ENCODE data around the gene TGM2. TPM values are rescaled to one million over a fixed set of nuclear protein-coding genes. Genes with fewer than 3 reads are reported as not detected.

TGM2 gene
- total RNA-seq, 4 donors from 2014 or later = 31.4 to 216 (median 145) TPM

- DNase-seq = peak in 1 of 3 donors; percentile 5
- Histone ChIP-seq H3K4me3 (no peak overlapping the region), H3K27me3 (no peaks in the 10 kb centered on the region), H3K9me3 (no peaks in the 10 kb centered on the region), H3K36me3 (no peaks in the 10 kb centered on the region), H3K4me1 (no peaks in the 10 kb centered on the region), H3K27ac (no peak overlapping the region)
- no peak for TF ChIP-seq POLR2A (IDR thresholded peaks at IDR 0.05)
- TF ChIP-seq, protein P1, sequence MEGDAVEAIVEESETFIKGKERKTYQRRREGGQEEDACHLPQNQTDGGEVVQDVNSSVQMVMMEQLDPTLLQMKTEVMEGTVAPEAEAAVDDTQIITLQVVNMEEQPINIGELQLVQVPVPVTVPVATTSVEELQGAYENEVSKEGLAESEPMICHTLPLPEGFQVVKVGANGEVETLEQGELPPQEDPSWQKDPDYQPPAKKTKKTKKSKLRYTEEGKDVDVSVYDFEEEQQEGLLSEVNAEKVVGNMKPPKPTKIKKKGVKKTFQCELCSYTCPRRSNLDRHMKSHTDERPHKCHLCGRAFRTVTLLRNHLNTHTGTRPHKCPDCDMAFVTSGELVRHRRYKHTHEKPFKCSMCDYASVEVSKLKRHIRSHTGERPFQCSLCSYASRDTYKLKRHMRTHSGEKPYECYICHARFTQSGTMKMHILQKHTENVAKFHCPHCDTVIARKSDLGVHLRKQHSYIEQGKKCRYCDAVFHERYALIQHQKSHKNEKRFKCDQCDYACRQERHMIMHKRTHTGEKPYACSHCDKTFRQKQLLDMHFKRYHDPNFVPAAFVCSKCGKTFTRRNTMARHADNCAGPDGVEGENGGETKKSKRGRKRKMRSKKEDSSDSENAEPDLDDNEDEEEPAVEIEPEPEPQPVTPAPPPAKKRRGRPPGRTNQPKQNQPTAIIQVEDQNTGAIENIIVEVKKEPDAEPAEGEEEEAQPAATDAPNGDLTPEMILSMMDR (IDR thresholded peaks at IDR 0.05) = no peak
Measured at GRCh38 chr20:38208088-38208487, 43.0 kb upstream of the TGM2 start.

DNA sequence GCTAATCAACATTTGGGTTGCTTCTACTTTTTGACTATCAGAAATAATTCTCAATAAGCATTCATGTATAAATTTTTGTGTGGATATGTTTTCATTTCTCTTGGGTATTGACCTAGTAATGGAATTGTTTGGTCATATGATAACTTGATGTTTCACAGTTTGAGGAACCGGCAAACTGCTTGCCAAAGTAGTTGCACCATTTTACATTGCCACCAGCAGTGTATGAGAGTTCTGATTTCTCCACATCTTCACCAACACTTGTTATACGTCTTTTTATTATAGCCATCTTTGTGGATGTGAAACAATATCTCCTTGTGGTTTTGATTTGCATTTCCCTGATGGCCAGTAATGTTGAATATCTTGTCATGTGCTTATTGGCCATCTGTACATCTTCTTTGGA lies 42.6 kb upstream of the TGM2 start:
- H3K4me1 ChIP-seq = no peaks in the 10 kb centered on the region
- H3K27ac ChIP-seq = no peak overlapping the region
- no peaks in the 10 kb centered on the region for H3K9me3 ChIP-seq
- H3K36me3 ChIP-seq = no peaks in the 10 kb centered on the region
- no peak for DNase-seq
- no peaks in the 10 kb centered on the region for H3K27me3 ChIP-seq
- TF ChIP-seq, protein P1 (IDR thresholded peaks at IDR 0.05) = no peak
- no peak for TF ChIP-seq POLR2A (IDR thresholded peaks at IDR 0.05)
- no peak overlapping the region for H3K4me3 ChIP-seq

GRCh38 chr20:38205001-38205400 lies 39.9 kb upstream of the TGM2 start:
- no peak for TF ChIP-seq POLR2A (IDR thresholded peaks at IDR 0.05)
- TF ChIP-seq, protein P1 (IDR thresholded peaks at IDR 0.05) = no peak

DNA sequence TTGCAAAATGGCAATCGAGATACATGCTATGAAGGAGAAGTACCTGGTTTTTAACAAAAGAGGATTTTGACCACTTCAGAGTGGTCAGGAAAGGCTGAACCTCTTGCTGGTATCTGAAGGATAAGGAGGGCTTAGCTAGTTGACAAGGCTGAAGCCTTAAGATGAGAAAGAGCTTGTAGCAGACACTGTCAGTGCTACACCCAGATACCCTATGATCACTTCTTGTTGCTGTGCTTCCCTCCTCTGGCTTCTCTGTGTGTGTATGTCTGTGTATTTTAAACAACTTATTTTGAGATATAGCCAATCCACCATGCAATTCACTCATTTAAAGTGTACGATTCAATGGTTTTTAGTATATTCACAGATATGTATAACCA lies 38.9 kb upstream of the TGM2 start:
- no peaks in the 10 kb centered on the region for H3K27me3 ChIP-seq
- TF ChIP-seq POLR2A (IDR thresholded peaks at IDR 0.05) = no peak
- TF ChIP-seq, protein P1 (IDR thresholded peaks at IDR 0.05) = no peak
- no peak overlapping the region for H3K27ac ChIP-seq
- H3K9me3 ChIP-seq = no peaks in the 10 kb centered on the region
- no peak for DNase-seq
- no peaks in the 10 kb centered on the region for H3K4me1 ChIP-seq
- no peak overlapping the region for H3K4me3 ChIP-seq
- H3K36me3 ChIP-seq = no peaks in the 10 kb centered on the region

More at GRCh38 chr20:38205001-38205400, 39.9 kb upstream of the TGM2 start:
- no peak for DNase-seq
- Histone ChIP-seq H3K9me3 (no peaks in the 10 kb centered on the region), H3K27ac (no peak overlapping the region), H3K4me3 (no peak overlapping the region), H3K4me1 (no peaks in the 10 kb centered on the region), H3K27me3 (no peaks in the 10 kb centered on the region), H3K36me3 (no peaks in the 10 kb centered on the region)

GRCh38 chr20:38203337-38203980 lies 38.4 kb upstream of the TGM2 start:
- H3K4me1 ChIP-seq = no peaks in the 10 kb centered on the region
- no peaks in the 10 kb centered on the region for H3K36me3 ChIP-seq
- H3K4me3 ChIP-seq = no peak overlapping the region
- H3K9me3 ChIP-seq = no peaks in the 10 kb centered on the region
- DNase-seq = peak in 1 of 3 donors; percentile 21
- TF ChIP-seq, protein P1 (IDR thresholded peaks at IDR 0.05) = no peak
- no peak for TF ChIP-seq POLR2A (IDR thresholded peaks at IDR 0.05)
- H3K27me3 ChIP-seq = no peaks in the 10 kb centered on the region
- H3K27ac ChIP-seq = no peak overlapping the region

GRCh38 chr20:38202982-38203293 lies 37.9 kb upstream of the TGM2 start:
- Histone ChIP-seq H3K27ac (no peak overlapping the region), H3K4me3 (no peak overlapping the region), H3K27me3 (no peaks in the 10 kb centered on the region), H3K4me1 (no peaks in the 10 kb centered on the region), H3K9me3 (no peaks in the 10 kb centered on the region), H3K36me3 (no peaks in the 10 kb centered on the region)
- DNase-seq = peak in 1 of 3 donors; percentile 17
- TF ChIP-seq, protein P1 (IDR thresholded peaks at IDR 0.05) = no peak
- no peak for TF ChIP-seq POLR2A (IDR thresholded peaks at IDR 0.05)
